Activated CD8-positive, alpha-beta memory T cell treated with anti-CD3 and anti-CD28 coated beads for 1 hour (primary cell): Measurements from ENCODE around the gene RAX2.
"Not testable (repeated sequence)": the region's sequence is repeated elsewhere in the genome, so short reads cannot be mapped to it uniquely, and the experiment has no call there.

ENCODE experiments used
- DNase-seq, 2 donors: peaks; one replicate each; pipeline ENCODE4 v3.0.0-alpha.2; 2020; ENCODE audit warnings: low read depth in 1 of 2; ENCODE audit errors: extremely low read depth in 1 of 2

RAX2 gene

GRCh38 chr19:3771906-3772455 is at the start of gene RAX2:
Gene RAX2, minus strand, starts transcription at chr19:3772228. Its CDS starts 486 bp downstream, at chr19:3771742.
- no peak for DNase-seq

- DNase-seq: no peak
These were observed 49.1 kb upstream of the RAX2 start for GRCh38 chr19:3821156-3821555.

- no peak for DNase-seq
These were observed 48.0 kb upstream of the RAX2 start for GRCh38 chr19:3819989-3820388.

GRCh38 chr19:3818918-3819317 is 46.9 kb upstream of the RAX2 start:
- DNase-seq: no peak

GRCh38 chr19:3818466-3818865 is 46.4 kb upstream of the RAX2 start:
- DNase-seq: no peak

- no peak for DNase-seq
These were observed 45.7 kb upstream of the RAX2 start for GRCh38 chr19:3817761-3818160.

DNA sequence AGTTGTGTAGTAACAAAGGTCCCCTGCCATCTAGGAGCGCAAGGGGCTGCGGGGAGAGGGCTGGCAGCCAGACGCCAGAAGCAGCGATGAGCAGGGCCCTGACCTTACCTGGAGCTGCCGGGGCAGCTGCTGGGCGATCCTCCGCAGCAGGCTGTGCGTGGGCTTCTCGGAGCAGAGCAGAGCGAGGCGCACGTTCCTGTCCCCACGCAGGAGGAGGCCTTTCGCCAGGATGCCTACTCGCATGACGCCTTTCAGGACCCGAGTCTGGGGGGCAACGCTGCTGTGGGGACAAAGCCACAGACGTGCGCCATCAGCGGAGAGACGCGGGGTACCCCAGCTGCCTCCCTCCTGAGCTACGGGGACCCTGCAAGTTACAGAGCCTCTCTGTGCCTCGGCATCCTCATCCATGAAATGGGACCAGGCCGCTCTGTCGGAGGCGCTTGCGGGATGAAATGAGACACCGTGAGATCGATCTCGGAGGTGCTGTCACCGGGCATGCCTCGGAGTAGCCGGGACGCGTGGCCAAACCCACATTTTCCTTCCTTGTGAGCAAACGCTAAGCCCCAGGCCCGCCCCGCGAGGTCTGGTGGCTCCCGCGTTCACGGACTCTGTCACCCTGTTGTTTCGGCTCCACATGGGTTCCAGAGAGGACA is 44.7 kb upstream of the RAX2 start:
- DNase-seq: no peak

GRCh38 chr19:3816148-3816547 is 44.1 kb upstream of the RAX2 start:
- DNase-seq: not testable (repeated sequence)

DNA sequence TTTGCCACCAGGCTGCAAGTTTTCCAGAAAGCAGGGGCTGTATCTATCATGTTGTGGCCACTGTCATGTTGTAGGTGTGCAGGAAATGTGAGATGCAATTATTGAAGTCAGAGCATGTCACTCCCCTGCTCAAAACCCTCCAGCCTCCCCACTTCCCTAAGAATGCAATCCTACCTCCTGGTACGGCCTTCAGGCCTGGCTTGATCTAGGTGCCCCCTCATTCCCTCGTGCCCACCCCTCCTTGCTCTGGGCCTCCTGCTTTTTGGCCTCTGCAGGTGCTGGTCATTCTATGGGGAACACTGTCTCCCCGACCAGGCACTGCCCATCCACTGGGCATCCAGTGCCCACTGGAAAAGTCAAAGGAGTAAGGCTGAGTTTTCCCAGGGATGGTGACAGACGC is 42.6 kb upstream of the RAX2 start:
- no peak for DNase-seq

- DNase-seq: no peak
These were observed 41.7 kb upstream of the RAX2 start for GRCh38 chr19:3813473-3814392.

DNA sequence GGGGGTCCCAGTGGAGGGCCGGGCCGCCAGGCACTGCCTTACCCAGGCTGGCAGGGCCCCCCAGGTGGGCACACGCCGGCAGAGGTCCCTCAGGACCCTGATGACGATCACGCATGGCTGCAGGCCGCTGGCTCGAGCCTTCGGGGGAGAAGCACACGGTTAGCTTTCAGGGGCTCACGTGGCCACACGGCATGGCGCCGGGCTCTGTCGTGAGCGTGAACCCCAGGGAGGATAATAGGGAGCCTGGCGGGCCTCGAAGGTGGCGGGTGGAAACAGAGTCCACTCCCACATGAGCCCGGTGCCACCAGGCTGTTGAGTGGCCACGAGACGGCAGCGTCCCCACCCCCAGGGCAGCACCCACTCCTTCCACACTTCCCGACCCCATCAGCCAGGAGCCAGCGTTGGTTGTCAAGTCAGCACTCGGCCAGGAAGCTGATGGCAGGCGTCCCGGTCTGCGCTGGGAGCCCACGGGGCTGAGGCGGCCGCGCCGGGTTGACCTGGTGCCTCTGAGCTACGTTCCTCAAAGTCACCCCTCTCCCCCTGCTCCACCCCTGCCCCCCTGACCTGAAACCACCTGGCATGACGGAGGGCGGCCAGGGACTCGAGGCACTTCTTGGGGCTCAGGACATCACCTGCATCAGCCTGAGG is 38.8 kb upstream of the RAX2 start:
- DNase-seq: no peak

- DNase-seq: no peak
These were observed 38.1 kb upstream of the RAX2 start for GRCh38 chr19:3809881-3810707.

- no peak for DNase-seq
These were observed 36.6 kb upstream of the RAX2 start for GRCh38 chr19:3808420-3809143.

- DNase-seq: no peak
These were observed 35.7 kb upstream of the RAX2 start for GRCh38 chr19:3807574-3808354.

DNA sequence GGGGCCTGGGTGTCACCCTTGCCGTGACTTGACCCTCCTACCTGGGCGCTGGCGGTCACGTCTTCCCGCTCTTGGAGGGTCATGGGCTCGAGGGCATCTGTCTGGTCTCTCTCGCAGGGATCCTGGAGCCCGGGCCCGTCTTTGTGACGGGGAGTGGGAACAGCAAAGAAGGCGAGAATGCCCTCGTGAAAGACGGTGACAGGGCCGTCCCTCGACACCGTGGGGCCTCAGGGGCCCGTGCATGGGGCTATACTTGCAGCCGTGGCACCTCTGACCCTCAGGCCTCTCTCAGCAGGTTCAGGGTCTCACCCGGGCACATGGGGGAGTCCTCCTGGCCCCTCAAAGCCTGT is 35.1 kb upstream of the RAX2 start:
- no peak for DNase-seq

GRCh38 chr19:3805859-3806258 is 33.8 kb upstream of the RAX2 start:
- no peak for DNase-seq

DNA sequence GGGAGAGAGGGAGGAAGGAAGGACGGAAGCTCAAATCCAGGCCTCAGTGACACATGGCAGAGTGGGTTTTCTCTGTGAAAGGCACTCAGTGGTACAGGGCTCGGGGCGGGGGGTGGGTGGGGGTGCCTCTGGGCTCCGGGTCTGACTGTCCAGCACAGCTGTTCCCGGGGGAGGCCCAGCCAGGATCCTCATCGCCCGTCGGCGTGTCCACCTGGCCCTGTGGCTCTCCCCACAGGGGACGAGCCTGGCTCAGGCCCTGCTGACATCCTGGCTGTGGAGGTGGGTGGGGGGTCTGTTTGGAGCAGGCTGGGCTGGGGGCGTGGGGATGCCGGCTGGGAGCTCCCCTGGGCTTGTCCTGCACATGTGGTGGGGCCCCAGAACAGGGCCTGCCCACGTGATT is 32.4 kb upstream of the RAX2 start:
- no peak for DNase-seq

- DNase-seq: no peak
These were observed 32.0 kb upstream of the RAX2 start for GRCh38 chr19:3803986-3804385.
